GM12878 (cell line): ENCODE data around the gene ADCY2. TPM values are rescaled to one million over a fixed set of nuclear protein-coding genes. Genes with fewer than 3 reads are reported as not detected.

Experiments used
- ATF3 ChIP-seq: IDR thresholded peaks from 2 replicates; pipeline ENCODE4 v1.6.1; 2011; ENCODE audit warnings: low read depth, mild to moderate bottlenecking, low read length, moderate library complexity, borderline replicate concordance; ENCODE audit errors: extremely low read depth
- BCLAF1 ChIP-seq: fragments of 450-650 bp; IDR thresholded peaks from 2 replicates; pipeline ENCODE4 v1.6.1; 2017; ENCODE audit warnings: antibody characterized with exemption, mild to moderate bottlenecking, moderate library complexity
- CBX5 ChIP-seq: sonication (generic); IDR thresholded peaks from 2 replicates; pipeline ENCODE4 v1.6.1; 2016; ENCODE audit warnings: low read depth, moderate library complexity, mild to moderate bottlenecking, inconsistent platforms
- CEBPB ChIP-seq, 2 experiments: fragments of 150-350 bp in 1 of 2; IDR thresholded peaks; 2 replicates each; pipeline ENCODE4 v1.6.1; 2012 to 2014; ENCODE audit warnings: low read depth in 2 of 2, low read length in 2 of 2, borderline replicate concordance in 1 of 2, inconsistent platforms in 1 of 2
- E2F8 ChIP-seq: fragments of 450-650 bp; IDR thresholded peaks from 2 replicates; pipeline ENCODE4 v1.6.1; 2018; ENCODE audit warnings: mild to moderate bottlenecking, low read depth, moderate library complexity; ENCODE audit not compliant: partially characterized antibody
- HDAC2 ChIP-seq: fragments of 200-600 bp; sonication (generic); IDR thresholded peaks from 2 replicates; pipeline ENCODE4 v1.6.1; 2017
- KDM1A ChIP-seq: fragments of 200-600 bp; sonication (generic); IDR thresholded peaks from 2 replicates; pipeline ENCODE4 v1.6.1; 2016; ENCODE audit warnings: borderline replicate concordance
- NR2C1 ChIP-seq: fragments of 450-650 bp; IDR thresholded peaks from 2 replicates; pipeline ENCODE4 v1.6.1; 2017; ENCODE audit warnings: antibody characterized with exemption, mild to moderate bottlenecking, moderate library complexity
- PBX3 ChIP-seq: IDR thresholded peaks from 2 replicates; pipeline ENCODE4 v1.6.1; 2011; ENCODE audit warnings: mild to moderate bottlenecking, low read depth, low read length, moderate library complexity; ENCODE audit not compliant: insufficient replicate concordance
- POLR2AphosphoS5 ChIP-seq: IDR thresholded peaks from 2 replicates; pipeline ENCODE4 v1.6.1; 2011; ENCODE audit warnings: mild to moderate bottlenecking, low read length, inconsistent platforms
- RAD21 ChIP-seq: IDR thresholded peaks from 2 replicates; pipeline ENCODE4 v1.6.1; 2011; ENCODE audit warnings: mild to moderate bottlenecking, low read depth, low read length, moderate library complexity; ENCODE audit not compliant: insufficient read depth
- ZBED1 ChIP-seq: IDR thresholded peaks from 2 replicates; pipeline ENCODE4 v1.6.1; 2016; ENCODE audit warnings: borderline replicate concordance
- polyA plus RNA-seq, 11 experiments: library from polyadenylated mRNA; depleted of rRNA in 4 of 11; unstranded in 6 of 11; stranded (reverse) in 5 of 11; fragments of >200 nt; fragmentation: Nextera tagmentation in 4 of 11; fragmentation: Illumina TruSeq in 1 of 11; extraction: Ambion mirVana in 4 of 11; extraction: Trizol in 1 of 11; gene quantifications; 1 replicate in 1 of 11; 2 replicates in 10 of 11; pipeline versions ENCODE4 v1.2.1 to v1.2.3, GENCODE V29; 2011 to 2016; ENCODE audit warnings: inconsistent platforms in 2 of 11, missing spikeins in 2 of 11, low read depth in 1 of 11
- total RNA-seq, 4 experiments: library from RNA; depleted of rRNA in 3 of 4; stranded (reverse); fragments of >200 nt in 3 of 4; fragmentation: Illumina TruSeq in 1 of 4; extraction: Trizol in 1 of 4; gene quantifications; 2 replicates each; pipeline versions ENCODE4 v1.2.1 to v1.2.3, GENCODE V29; 2013 to 2021

ADCY2 gene
- total and polyA plus RNA-seq, 10 of the 15 experiments (the other 5 are each of a cell fraction or from before 2014, with no cell fraction given): 0.07 to 0.26 TPM; not detected in 8

GRCh38 chr5:7391215-7391614 lies 4.7 kb upstream of the ADCY2 start (continued):
- no peak for TF ChIP-seq BCLAF1
- no peak for TF ChIP-seq CBX5
- no peak for TF ChIP-seq NR2C1
- no peak for TF ChIP-seq CEBPB (IDR thresholded peaks at IDR 0.05; ENCODE audit: borderline replicate concordance in 1 of 2, low read depth in 2 of 2, low read length in 2 of 2)
- TF ChIP-seq KDM1A: no peak
- TF ChIP-seq E2F8: no peak
- no peak for TF ChIP-seq ZBED1
- no peak for TF ChIP-seq POLR2AphosphoS5
- no peak for TF ChIP-seq PBX3
- TF ChIP-seq HDAC2: no peak
- TF ChIP-seq ATF3: no peak
- TF ChIP-seq RAD21: no peak
